Posterior cingulate gyrus (tissue), 11 donors: Measurements from ENCODE around the gene CDKN3.
A peak's percentile ranks its signal among the peaks of the same experiment; 100 is the strongest.
"Not testable (repeated sequence)": the region's sequence is repeated elsewhere in the genome, so short reads cannot be mapped to it uniquely, and the experiment has no call there.

Experiments used
- DNase-seq, 10 donors: peaks; one replicate each; pipeline versions ENCODE4 v3.0.0 to v3.0.0-alpha.2; 2020 to 2021; ENCODE audit warnings: mixed read lengths in 3 of 10
- intact Hi-C: fragments of 100-400 bp; cut with DNase I; formaldehyde crosslinking; loops from one replicate; pipeline ENCODE4 v1.15.1; 2023

The CDKN3 gene

GRCh38 chr14:54411371-54411770 lies 14.6 kb downstream of the CDKN3 start:
- no peak for DNase-seq
- intact Hi-C loops, result no loop called here

GRCh38 chr14:54420478-54421142 lies 23.8 kb downstream of the CDKN3 start:
- intact Hi-C loops, result loop anchor here (5.0 kb wide), 1 partner anchor 53 kb away; no protein-coding TSS in a partner anchor

GRCh38 chr14:54423991-54424390 lies 27.2 kb downstream of the CDKN3 start:
- DNase-seq, result no peak
- intact Hi-C loops, result loop anchor here (5.0 kb wide), 1 partner anchor 57 kb away; no protein-coding TSS in a partner anchor

More at GRCh38 chr14:54420478-54421142, 23.8 kb downstream of the CDKN3 start:
- DNase-seq, result peak in 2 of 10 donors; percentile 16 to 21

GRCh38 chr14:54424479-54424901 lies 27.7 kb downstream of the CDKN3 start:
- DNase-seq, result no peak
- intact Hi-C loops, result loop anchor here (5.0 kb wide), 1 partner anchor 57 kb away; no protein-coding TSS in a partner anchor

- no peak for DNase-seq
- intact Hi-C loops, result no loop called here
These were observed 28.3 kb downstream of the CDKN3 start for GRCh38 chr14:54425068-54425467.

GRCh38 chr14:54425537-54426274 lies 28.9 kb downstream of the CDKN3 start:
- intact Hi-C loops, result no loop called here
- DNase-seq, result no peak

- intact Hi-C loops, result no loop called here
These were observed 31.1 kb downstream of the CDKN3 start for GRCh38 chr14:54427871-54428270.

GRCh38 chr14:54428527-54428926 lies 31.7 kb downstream of the CDKN3 start:
- intact Hi-C loops, result no loop called here
- DNase-seq, result no peak

More at GRCh38 chr14:54427871-54428270, 31.1 kb downstream of the CDKN3 start:
- no peak for DNase-seq

- intact Hi-C loops, result no loop called here
- no peak for DNase-seq
These were observed 38.7 kb downstream of the CDKN3 start for GRCh38 chr14:54435500-54435981.

GRCh38 chr14:54437954-54438353 lies 41.1 kb downstream of the CDKN3 start:
- DNase-seq, intact Hi-C loops: not testable (repeated sequence)

GRCh38 chr14:54438703-54439102 lies 41.9 kb downstream of the CDKN3 start:
- DNase-seq, result no peak
- intact Hi-C loops, result no loop called here

- DNase-seq, result no peak
- intact Hi-C loops, result loop anchor here (5.0 kb wide), 1 partner anchor 67 kb away; the partner anchor contains the start of gene CGRRF1
These were observed 43.2 kb downstream of the CDKN3 start for GRCh38 chr14:54440037-54440436.

- no peak for DNase-seq
- intact Hi-C loops, result loop anchor here (5.0 kb wide), 1 partner anchor 67 kb away; the partner anchor contains the start of gene CGRRF1
These were observed 43.7 kb downstream of the CDKN3 start for GRCh38 chr14:54440476-54440872.

GRCh38 chr14:54440873-54441868 lies 44.4 kb downstream of the CDKN3 start, which contains the start of gene CNIH1:
Gene CNIH1, minus strand, starts transcription at chr14:54441374. Its CDS starts 47 bp downstream, at chr14:54441327.
- DNase-seq, result peak; percentile 85 to 98 (median 90)
- intact Hi-C loops, result loop anchor here (1.0 to 5.0 kb wide), 3 partner anchors 45 to 66 kb away; partner anchors contain the start of gene CGRRF1

GRCh38 chr14:54442961-54443360 lies 46.2 kb downstream of the CDKN3 start:
- not testable (repeated sequence) for DNase-seq
- intact Hi-C loops, result loop anchor here (5.0 kb wide), 1 partner anchor 64 kb away; the partner anchor contains the start of gene CGRRF1

GRCh38 chr14:54443981-54444380 lies 47.2 kb downstream of the CDKN3 start:
- no peak for DNase-seq
- intact Hi-C loops, result loop anchor here (5.0 kb wide), 1 partner anchor 63 kb away; the partner anchor contains the start of gene CGRRF1

GRCh38 chr14:54444681-54445080 lies 47.9 kb downstream of the CDKN3 start:
- no peak for DNase-seq
- intact Hi-C loops, result loop anchor here (5.0 kb wide), 1 partner anchor 63 kb away; the partner anchor contains the start of gene CGRRF1

GRCh38 chr14:54446161-54446693 lies 49.4 kb downstream of the CDKN3 start:
- peak; percentile 13 to 92 (median 55) for DNase-seq
- intact Hi-C loops, result no loop called here

- intact Hi-C loops, result no loop called here
- no peak for DNase-seq
These were observed 50.5 kb downstream of the CDKN3 start for GRCh38 chr14:54447231-54447692.
